IMR-90 (cell line): Measurements from ENCODE around the gene TMEM63B. TPM values are rescaled to one million over a fixed set of nuclear protein-coding genes. Genes with fewer than 3 reads are reported as not detected.

Experiments
- ATAC-seq: fragments of 200-7000 bp; cut with Tn5 transposase; 2 replicates; pipeline ENCODE4 v1.9.1; 2020; ENCODE audit warnings: low read depth, mild to moderate bottlenecking, moderate library complexity
- BruUV-seq: library from RNA; stranded (reverse); fragments of 400-500 nt; replicated peaks from 2 replicates; lab custom pipeline; 2021; lab: Mats Ljungman, UMichigan
- CTCF ChIA-PET: fragments of 300-600 bp; formaldehyde crosslinking; extraction: SDS; loops from one replicate; lab custom pipeline; 2021; ENCODE audit warnings: antibody characterized with exemption; lab: Yijun Ruan, JAX
- POLR2A ChIA-PET: fragments of 300-600 bp; sonication (Branson Sonifier 250); formaldehyde crosslinking; loops from one replicate; lab custom pipeline; 2022; ENCODE audit warnings: antibody characterized with exemption; ENCODE audit not compliant: unreplicated experiment; lab: Charles Lee
- DNase-seq: peaks from one replicate; pipeline ENCODE4 v3.0.0; 2013
- H2AFZ ChIP-seq: replicated peaks from 2 replicates; pipeline ENCODE3; 2013; ENCODE audit warnings: low read length, mild to moderate bottlenecking; ENCODE audit not compliant: poor library complexity
- H2AK5ac ChIP-seq: 2 replicates; pipeline ENCODE4 v1.6.1; 2013; ENCODE audit warnings: low read depth, low read length, inconsistent platforms
- H2AK9ac ChIP-seq: replicated peaks from 2 replicates; pipeline ENCODE3; 2013; ENCODE audit warnings: mild to moderate bottlenecking, low read depth, low read length, moderate library complexity; ENCODE audit not compliant: poor library complexity
- H2BK120ac ChIP-seq: 2 replicates; pipeline ENCODE4 v1.6.1; 2013; ENCODE audit warnings: low read depth, low read length, inconsistent platforms
- H2BK15ac ChIP-seq: 3 replicates; pipeline ENCODE4 v1.6.1; 2013; ENCODE audit warnings: low read depth, low read length, inconsistent platforms
- H2BK20ac ChIP-seq: 2 replicates; pipeline ENCODE4 v1.6.1; 2013; ENCODE audit warnings: low read depth, mild to moderate bottlenecking, inconsistent platforms, low read length, moderate library complexity
- H2BK5ac ChIP-seq: 2 replicates; pipeline ENCODE4 v1.6.1; 2013; ENCODE audit warnings: mild to moderate bottlenecking, low read depth, low read length, inconsistent platforms; ENCODE audit not compliant: poor library complexity, severe bottlenecking
- H3K14ac ChIP-seq: replicated peaks from 2 replicates; pipeline ENCODE4 v1.6.1; 2013; ENCODE audit warnings: low read depth, low read length, inconsistent platforms
- H3K18ac ChIP-seq: 2 replicates; pipeline ENCODE4 v1.6.1; 2013; ENCODE audit warnings: low read depth, low read length, control low read depth
- H3K23ac ChIP-seq: 2 replicates; pipeline ENCODE4 v1.6.1; 2013; ENCODE audit warnings: low read depth, low read length, inconsistent platforms
- H3K27ac ChIP-seq: 2 replicates; pipeline ENCODE4 v1.5.1; 2013; ENCODE audit warnings: mild to moderate bottlenecking, control low read depth, low read length; ENCODE audit not compliant: insufficient read depth
- H3K27me3 ChIP-seq: 2 replicates; pipeline ENCODE4 v1.6.1; 2013; ENCODE audit warnings: low read length; ENCODE audit not compliant: control insufficient read depth, insufficient read depth
- H3K36me3 ChIP-seq: 2 replicates; pipeline ENCODE4 v1.6.1; 2013; ENCODE audit warnings: low read length, mixed read lengths; ENCODE audit not compliant: control insufficient read depth, insufficient read depth
- H3K4ac ChIP-seq: 2 replicates; pipeline ENCODE4 v1.6.1; 2013; ENCODE audit warnings: low read depth, low read length, inconsistent platforms
- H3K4me1 ChIP-seq: 2 replicates; pipeline ENCODE4 v1.6.1; 2013; ENCODE audit warnings: low read length, mixed read lengths; ENCODE audit not compliant: control insufficient read depth, insufficient read depth
- H3K4me2 ChIP-seq: 2 replicates; pipeline ENCODE4 v1.6.1; 2013; ENCODE audit warnings: low read depth, mild to moderate bottlenecking, control low read depth, low read length, moderate library complexity
- H3K4me3 ChIP-seq: 2 replicates; pipeline ENCODE4 v1.5.1; 2013; ENCODE audit warnings: low read depth, mild to moderate bottlenecking, control low read depth, low read length, moderate library complexity; ENCODE audit not compliant: insufficient read depth
- H3K56ac ChIP-seq: 2 replicates; pipeline ENCODE4 v1.6.1; 2013; ENCODE audit warnings: low read length, inconsistent platforms; ENCODE audit not compliant: insufficient read depth; ENCODE audit errors: extremely low read depth
- H3K79me1 ChIP-seq, 2 experiments: 2 replicates each; pipeline ENCODE4 v1.6.1; 2013; ENCODE audit warnings: low read length in 2 of 2, inconsistent platforms in 1 of 2, low read depth in 1 of 2
- H3K9ac ChIP-seq: 2 replicates; pipeline ENCODE4 v1.6.1; 2013; ENCODE audit warnings: low read depth, low read length, control low read depth
- H3K9me1 ChIP-seq: 2 replicates; pipeline ENCODE4 v1.6.1; 2013; ENCODE audit warnings: low read length, inconsistent platforms; ENCODE audit not compliant: insufficient read depth
- H3K9me3 ChIP-seq: 2 replicates; pipeline ENCODE4 v1.6.1; 2013; ENCODE audit warnings: low read length; ENCODE audit not compliant: control insufficient read depth, insufficient read depth
- H4K20me1 ChIP-seq: 2 replicates; pipeline ENCODE4 v1.6.1; 2013; ENCODE audit warnings: low read length, inconsistent platforms; ENCODE audit not compliant: insufficient read depth
- H4K5ac ChIP-seq: 2 replicates; pipeline ENCODE4 v1.6.1; 2013; ENCODE audit warnings: mild to moderate bottlenecking, low read depth, low read length, control low read depth
- H4K8ac ChIP-seq, 2 experiments: 2 replicates each; pipeline ENCODE4 v1.6.1; 2013; ENCODE audit warnings: low read depth in 2 of 2, low read length in 2 of 2, control low read depth in 1 of 2, inconsistent platforms in 1 of 2
- H4K91ac ChIP-seq: 2 replicates; pipeline ENCODE4 v1.6.1; 2013; ENCODE audit warnings: low read depth, low read length, inconsistent platforms; ENCODE audit not compliant: insufficient read depth
- BHLHE40 ChIP-seq: fragments of 150-350 bp; IDR thresholded peaks from 2 replicates; pipeline ENCODE4 v1.6.1; 2016; ENCODE audit warnings: mild to moderate bottlenecking, low read depth, low read length
- CEBPB ChIP-seq: IDR thresholded peaks from 2 replicates; pipeline ENCODE4 v1.6.1; 2012; ENCODE audit warnings: low read depth, low read length, improper control_type of control experiment
- CTCF ChIP-seq: conservative IDR thresholded peaks from 2 replicates; pipeline ENCODE4 v1.5.1; 2012; ENCODE audit warnings: mild to moderate bottlenecking, low read depth, low read length, improper control_type of control experiment
- ELK1 ChIP-seq: fragments of 150-350 bp; IDR thresholded peaks from 2 replicates; pipeline ENCODE4 v1.6.1; 2016; ENCODE audit warnings: low read depth, mild to moderate bottlenecking, low read length, moderate library complexity, borderline replicate concordance
- FOS ChIP-seq: fragments of 150-350 bp; IDR thresholded peaks from 2 replicates; pipeline ENCODE4 v1.6.1; 2016; ENCODE audit warnings: low read depth, low read length
- MAFK ChIP-seq: IDR thresholded peaks from 2 replicates; pipeline ENCODE4 v1.6.1; 2012; ENCODE audit warnings: low read depth, low read length, improper control_type of control experiment
- MAZ ChIP-seq: IDR thresholded peaks from 2 replicates; pipeline ENCODE4 v1.6.1; 2012; ENCODE audit warnings: low read depth, mild to moderate bottlenecking, low read length, improper control_type of control experiment, moderate library complexity, borderline replicate concordance
- MXI1 ChIP-seq: IDR thresholded peaks from 2 replicates; pipeline ENCODE4 v1.6.1; 2012; ENCODE audit warnings: low read depth, mild to moderate bottlenecking, low read length, moderate library complexity, borderline replicate concordance
- NFE2L2 ChIP-seq: fragments of 150-350 bp; IDR thresholded peaks from 2 replicates; pipeline ENCODE4 v1.6.1; 2016; ENCODE audit warnings: low read depth, mild to moderate bottlenecking, low read length
- POLR2A ChIP-seq: IDR thresholded peaks from 2 replicates; pipeline ENCODE4 v1.6.1; 2012; ENCODE audit warnings: mild to moderate bottlenecking, low read depth, low read length
- RAD21 ChIP-seq: IDR thresholded peaks from 2 replicates; pipeline ENCODE4 v1.6.1; 2012; ENCODE audit warnings: low read length, improper control_type of control experiment
- RCOR1 ChIP-seq: IDR thresholded peaks from 2 replicates; pipeline ENCODE4 v1.6.1; 2012; ENCODE audit warnings: mild to moderate bottlenecking, low read length, improper control_type of control experiment; ENCODE audit not compliant: insufficient replicate concordance
- USF2 ChIP-seq: fragments of 150-350 bp; IDR thresholded peaks from 2 replicates; pipeline ENCODE4 v1.6.1; 2017; ENCODE audit warnings: mild to moderate bottlenecking, antibody characterized with exemption, low read length, low read depth
- WGBS, 2 experiments: methylation state at CpG; one replicate each; pipeline versions ENCODE4 v1.1.5 to v1.1.7; 2013; ENCODE audit warnings: missing lambda C conversion rate in 2 of 2; ENCODE audit not compliant: insufficient read length in 1 of 2; ENCODE audit errors: extremely low coverage in 2 of 2; 5-methylcytosine and 5-hydroxymethylcytosine counted together
- dilution Hi-C: fragments of 300-500 bp; cut with HindIII; formaldehyde crosslinking; loops from one replicate; pipeline ENCODE4 v1.14.3; 2018; ENCODE audit warnings: low sequenced_read_pairs; ENCODE audit not compliant: unreplicated experiment
- in situ Hi-C: fragments of 300-500 bp; cut with MboI; formaldehyde crosslinking; loops from 3 replicates; pipeline ENCODE4 v1.14.3; 2019; ENCODE audit warnings: low sequenced_read_pairs, inconsistent platforms, mixed read lengths
- intact Hi-C: fragments of 100-400 bp; cut with micrococcal nuclease; formaldehyde crosslinking; loops from 2 replicates; pipeline ENCODE4 v1.10.0; 2022
- polyA plus RNA-seq, 3 experiments: library from polyadenylated mRNA; depleted of rRNA; stranded (reverse); fragments of >200 nt; gene quantifications; 2 replicates each; pipeline ENCODE4 v1.2.3, GENCODE V29; 2012; ENCODE audit warnings: low replicate concordance in 1 of 3
- total RNA-seq: library from RNA; depleted of rRNA; stranded (reverse); fragments of >200 nt; gene quantifications from 2 replicates; pipeline ENCODE4 v1.2.3, GENCODE V29; 2012

The TMEM63B gene
- total and polyA plus RNA-seq, 2 of the 4 experiments (the other 2 are of a cell fraction) = 12.2 to 42.6 TPM

- Histone ChIP-seq H2AFZ (no peak overlapping the region), H3K18ac (no peak overlapping the region), H3K79me1 (no peaks in the 10 kb centered on the region), H3K9ac (no peak overlapping the region), H2BK120ac (no peak overlapping the region), H3K9me1 (no peaks in the 10 kb centered on the region), H3K27ac (no peak overlapping the region), H3K4me1 (no peaks in the 10 kb centered on the region), H2AK5ac (no peak overlapping the region), H2BK15ac (no peak overlapping the region), H2BK20ac (no peak overlapping the region), H4K8ac (no peak overlapping the region), H3K4me3 (no peak overlapping the region), H3K14ac (no peak overlapping the region), H3K27me3 (peaks cover 22% of the 10 kb centered on the region), H4K91ac (no peak overlapping the region), H4K20me1 (no peaks in the 10 kb centered on the region), H2AK9ac (no peak overlapping the region), H3K4ac (no peak overlapping the region), H3K56ac (no peak overlapping the region), H4K5ac (no peak overlapping the region), H3K36me3 (no peaks in the 10 kb centered on the region), H3K9me3 (no peaks in the 10 kb centered on the region), H3K23ac (no peak overlapping the region), H3K4me2 (no peak overlapping the region), H2BK5ac (no peak overlapping the region)
- ChIA-PET CTCF (interaction anchor here (0.6 to 1.1 kb wide), 3 partner anchors 16 to 1912 kb away, joined by 3 to 6 read pairs (median 4); no protein-coding TSS in a partner anchor), POLR2A (no interaction called here)
- dilution Hi-C loops (no loop called here), in situ Hi-C loops (no loop called here), intact Hi-C loops (no loop called here)
- TF ChIP-seq CEBPB (no peak), NFE2L2 (no peak), USF2 (no peak), ELK1 (no peak), RCOR1 (no peak), MAFK (no peak), FOS (no peak), POLR2A (no peak), MXI1 (no peak), CTCF (no peak), MAZ (no peak), BHLHE40 (no peak), RAD21 (no peak)
- DNase-seq (no peak), ATAC-seq (no peak)
- WGBS, 2 experiments = 57% methylated on average over 2 of the region's 2 CpGs; no CpG with 5 or more reads in 1 of the 2 experiments
- no TSS peak for BruUV-seq
Measured at GRCh38 chr6:44189257-44189656, 61.9 kb downstream of the TMEM63B start.
